Esophagus squamous epithelium (tissue), 4 donors: Measurements from ENCODE around the gene IL20RB.

Experiments used
- CTCF ChIP-seq, 6 experiments: fragments of 450-650 bp in 4 of 6; fragments of 200-600 bp in 2 of 6; sonication (generic) in 2 of 6; IDR thresholded peaks; one replicate each; pipeline ENCODE4 v1.5.1; 2016 to 2019; ENCODE audit warnings: antibody characterized with exemption in 6 of 6, mild to moderate bottlenecking in 4 of 6, moderate library complexity in 4 of 6
- POLR2A ChIP-seq, 4 donors: fragments of 450-650 bp; IDR thresholded peaks; one replicate each; pipeline ENCODE4 v1.6.1; 2017; ENCODE audit warnings: antibody characterized with exemption in 4 of 4, mild to moderate bottlenecking in 4 of 4, moderate library complexity in 3 of 4

- TF ChIP-seq CTCF (IDR thresholded peaks at IDR 0.05) (no peak), POLR2A (IDR thresholded peaks at IDR 0.05) (no peak)
These were observed 29.5 kb upstream of the IL20RB start for GRCh38 chr3:136928240-136928639.
